Stimulated activated CD4-positive, alpha-beta T cell treated with anti-CD3 and anti-CD28 coated beads, TNF-alpha, amount 100 ng/mL, for 24 hours (primary cell): ENCODE results near the gene OXLD1.

Source experiments
- DNase-seq, 3 experiments: peaks; one replicate each; pipeline ENCODE4 v3.0.0-alpha.2; 2020; ENCODE audit warnings: low read depth in 3 of 3

Gene OXLD1

GRCh38 chr17:81616877-81617276, 49.5 kb downstream of the OXLD1 start:
- no peak for DNase-seq

GRCh38 chr17:81615401-81615930, 50.9 kb downstream of the OXLD1 start:
- no peak for DNase-seq
